Activated CD4-positive, CD25-positive, alpha-beta regulatory T cell treated with anti-CD3 and anti-CD28 coated beads, Interleukin-2, amount 50 U/mL, for 24 hours (primary cell): Measurements from ENCODE around the gene SUGP1.
"Not testable (repeated sequence)": the region's sequence is repeated elsewhere in the genome, so short reads cannot be mapped to it uniquely, and the experiment has no call there.

Source experiments
- ATAC-seq, 2 donors: fragments of 150-1000 bp; cut with Tn5 transposase; one replicate each; pipeline ENCODE4 v1.10.0; 2021; ENCODE audit warnings: mild to moderate bottlenecking in 1 of 2, moderate library complexity in 1 of 2

The SUGP1 gene, protein sequence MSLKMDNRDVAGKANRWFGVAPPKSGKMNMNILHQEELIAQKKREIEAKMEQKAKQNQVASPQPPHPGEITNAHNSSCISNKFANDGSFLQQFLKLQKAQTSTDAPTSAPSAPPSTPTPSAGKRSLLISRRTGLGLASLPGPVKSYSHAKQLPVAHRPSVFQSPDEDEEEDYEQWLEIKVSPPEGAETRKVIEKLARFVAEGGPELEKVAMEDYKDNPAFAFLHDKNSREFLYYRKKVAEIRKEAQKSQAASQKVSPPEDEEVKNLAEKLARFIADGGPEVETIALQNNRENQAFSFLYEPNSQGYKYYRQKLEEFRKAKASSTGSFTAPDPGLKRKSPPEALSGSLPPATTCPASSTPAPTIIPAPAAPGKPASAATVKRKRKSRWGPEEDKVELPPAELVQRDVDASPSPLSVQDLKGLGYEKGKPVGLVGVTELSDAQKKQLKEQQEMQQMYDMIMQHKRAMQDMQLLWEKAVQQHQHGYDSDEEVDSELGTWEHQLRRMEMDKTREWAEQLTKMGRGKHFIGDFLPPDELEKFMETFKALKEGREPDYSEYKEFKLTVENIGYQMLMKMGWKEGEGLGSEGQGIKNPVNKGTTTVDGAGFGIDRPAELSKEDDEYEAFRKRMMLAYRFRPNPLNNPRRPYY

DNA sequence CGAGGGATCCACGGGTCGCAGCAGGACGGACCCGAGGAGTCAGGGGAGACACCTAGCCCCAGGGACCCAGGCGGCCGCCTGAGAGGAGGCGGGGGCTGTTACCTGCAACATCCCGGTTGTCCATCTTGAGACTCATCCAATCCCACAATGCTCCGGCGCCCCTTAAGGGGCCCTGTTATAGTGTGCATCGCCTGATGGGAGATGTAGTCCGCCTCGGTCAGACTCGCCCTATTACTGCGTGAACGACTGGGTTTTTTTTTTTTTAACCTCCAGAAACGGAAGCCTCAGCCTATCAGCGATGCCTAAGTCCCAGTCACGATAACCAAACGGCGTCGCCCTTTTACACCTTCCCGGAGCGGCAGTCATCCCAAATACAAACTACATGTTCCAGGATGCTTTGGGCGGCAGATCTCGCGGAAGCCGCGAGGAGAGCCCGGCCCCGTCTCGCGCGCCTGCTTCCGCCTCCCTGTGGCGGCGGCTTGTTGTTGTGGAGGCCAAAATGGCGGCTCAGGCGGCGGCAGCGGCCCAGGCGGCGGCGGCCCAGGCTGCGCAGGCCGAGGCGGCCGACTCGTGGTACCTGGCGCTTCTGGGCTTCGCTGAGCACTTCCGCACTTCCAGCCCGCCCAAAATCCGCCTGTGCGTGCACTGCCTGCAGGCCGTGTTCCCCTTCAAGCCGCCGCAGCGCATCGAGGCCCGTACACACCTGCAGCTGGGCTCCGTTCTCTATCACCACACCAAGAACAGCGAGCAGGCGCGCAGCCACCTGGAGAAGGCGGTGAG lies at the start of gene SUGP1, which contains the start of gene MAU2:
Gene SUGP1, minus strand, starts transcription at position 149 of the 780 bp plus-strand sequence. Its CDS starts 13 bp downstream, at position 136.
Gene MAU2, plus strand, starts transcription at position 469 of the 780 bp plus-strand sequence. Its CDS starts 31 bp downstream, at position 500.
- ATAC-seq: peak; percentile 92 to 94

DNA sequence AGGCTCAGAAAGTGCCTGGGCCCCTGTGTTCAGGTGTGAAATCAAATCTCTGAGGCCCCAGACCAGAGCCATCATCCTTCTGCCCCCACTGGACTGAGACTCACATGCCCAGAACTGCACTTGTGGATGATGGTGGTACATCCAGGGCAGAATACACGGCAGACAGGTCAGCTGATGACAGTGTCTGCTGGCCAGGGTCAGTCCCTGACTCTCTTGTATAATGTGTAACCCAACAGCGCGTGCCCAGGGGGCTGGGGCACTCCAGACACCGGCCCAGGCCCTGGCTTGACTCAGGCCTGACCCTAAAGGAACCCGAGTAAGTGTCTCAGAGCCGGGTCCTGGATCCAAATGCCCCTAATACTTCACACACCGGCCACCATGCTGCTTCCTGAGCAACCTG lies 47.8 kb upstream of the SUGP1 start:
- no peak for ATAC-seq

DNA sequence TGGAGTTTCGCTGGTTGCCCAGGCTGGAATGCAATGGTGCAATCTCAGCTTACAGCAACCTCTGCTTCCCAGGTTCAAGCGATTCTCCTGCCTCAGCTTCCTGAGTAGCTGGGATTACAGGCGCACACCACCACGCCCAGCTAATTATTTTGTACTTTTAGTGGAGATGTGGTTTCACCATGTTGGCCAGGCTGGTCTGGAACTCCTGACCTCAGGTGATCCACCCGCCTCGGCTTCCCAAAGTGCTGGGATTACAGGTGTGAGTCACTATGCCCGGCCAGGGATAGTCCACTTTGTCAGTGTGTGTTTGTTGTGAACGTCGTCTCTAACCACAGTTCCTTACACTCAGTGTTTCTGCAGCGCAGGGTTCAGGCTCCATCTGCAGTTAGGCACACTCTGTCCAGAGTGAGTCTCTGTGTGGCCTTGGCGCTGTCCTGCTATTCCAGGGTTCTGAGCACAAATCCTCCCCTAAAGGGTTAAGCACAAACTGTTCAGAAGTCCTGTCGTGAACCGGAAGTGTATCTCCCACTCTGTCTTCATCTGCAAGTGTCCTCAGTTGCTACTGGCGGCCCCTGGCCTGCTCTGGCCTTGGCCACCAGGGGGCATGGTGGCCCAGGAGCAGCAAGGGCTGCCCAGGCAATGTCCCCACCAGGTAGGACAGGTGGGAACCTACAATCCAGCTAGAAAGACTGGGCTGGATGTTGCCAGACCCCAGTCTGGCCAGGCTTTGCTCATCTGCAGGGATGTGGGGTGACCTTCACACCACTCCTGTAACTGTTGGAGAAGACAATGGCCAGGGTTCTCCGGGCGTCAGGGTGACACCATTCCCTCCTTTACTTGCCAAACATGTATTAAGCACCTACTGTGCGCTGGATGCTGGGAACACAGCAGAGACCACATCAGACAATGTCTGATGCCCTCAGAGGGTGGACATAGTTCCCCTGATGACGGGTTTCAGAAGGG lies 46.4 kb upstream of the SUGP1 start:
- peak; percentile 90 to 93 for ATAC-seq

DNA sequence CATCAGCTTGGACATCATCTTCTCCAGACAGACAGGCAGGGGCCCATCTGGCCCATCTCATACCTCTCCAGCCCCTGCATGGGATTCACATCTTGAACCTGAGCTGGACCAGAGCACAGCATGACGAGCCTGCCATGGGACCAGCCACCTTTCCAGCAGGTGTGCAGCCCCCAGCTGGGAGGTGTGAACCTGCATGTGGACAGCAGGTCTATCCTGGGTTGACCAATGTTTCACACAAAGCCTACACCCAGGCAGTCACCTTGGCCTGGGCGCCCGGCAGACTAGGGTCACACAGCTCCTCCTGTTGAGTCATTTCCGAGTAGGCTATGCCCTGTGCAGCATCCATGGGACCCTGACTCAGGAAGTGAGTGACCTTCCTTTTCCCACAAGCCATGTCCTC lies 41.8 kb upstream of the SUGP1 start:
- no peak for ATAC-seq

DNA sequence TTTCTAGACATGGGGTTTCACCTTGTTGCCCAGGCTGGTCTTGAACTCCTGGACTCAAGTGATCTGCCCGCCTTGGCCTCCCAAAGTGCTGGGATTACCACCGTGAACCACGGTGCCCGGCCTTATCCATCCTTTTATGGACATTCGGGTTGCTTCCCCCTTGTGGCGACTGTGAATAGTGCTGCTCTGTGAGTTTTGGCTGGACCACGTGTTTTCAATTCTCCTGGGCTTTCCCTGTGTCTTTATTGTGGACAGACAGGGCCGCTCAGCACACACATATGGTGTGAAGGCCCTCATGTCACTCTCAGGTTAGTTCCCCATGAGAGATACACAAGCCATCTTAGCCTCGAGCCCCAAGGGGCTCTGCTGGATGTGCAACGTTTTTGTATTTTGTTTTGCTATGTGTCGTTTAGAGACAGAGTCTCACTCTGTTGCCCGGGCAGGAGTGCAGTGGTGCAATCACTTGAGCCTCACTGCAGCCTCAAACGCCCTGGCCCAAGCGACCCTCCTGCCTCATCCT lies 40.8 kb upstream of the SUGP1 start:
- ATAC-seq: peak; percentile 75 to 78

DNA sequence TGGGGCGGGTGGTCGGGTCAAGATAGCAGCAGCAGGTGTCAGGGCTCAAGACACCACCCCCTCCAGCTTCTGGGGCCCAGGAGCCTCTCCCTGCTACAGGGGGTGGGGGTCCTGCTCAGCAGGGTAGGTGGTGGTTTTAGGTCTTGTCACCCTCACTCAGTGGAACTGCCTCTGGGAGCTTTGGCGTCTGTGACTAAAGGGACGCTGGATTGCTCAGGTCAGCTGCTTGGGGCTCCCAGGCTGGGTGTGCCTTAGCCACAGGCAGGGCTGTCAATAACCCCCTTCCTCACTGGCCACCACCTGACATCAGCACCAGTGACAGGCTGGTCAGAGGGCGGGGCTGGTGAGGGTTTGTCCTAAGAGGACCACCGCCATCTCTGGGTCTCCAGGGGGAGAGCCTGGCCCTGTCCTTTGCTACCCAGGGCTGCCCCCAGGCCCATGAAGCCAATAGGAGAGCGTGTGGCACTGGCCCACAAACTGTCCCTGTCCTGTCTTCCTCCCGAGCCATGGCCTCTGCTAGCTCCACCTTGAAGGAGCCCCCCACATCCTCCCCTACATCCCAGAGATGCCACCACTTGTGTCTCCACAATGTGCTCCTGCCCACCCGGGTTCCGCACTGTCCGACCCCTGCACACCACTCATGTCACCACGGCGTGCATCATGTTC lies 36.7 kb upstream of the SUGP1 start:
- no peak for ATAC-seq

DNA sequence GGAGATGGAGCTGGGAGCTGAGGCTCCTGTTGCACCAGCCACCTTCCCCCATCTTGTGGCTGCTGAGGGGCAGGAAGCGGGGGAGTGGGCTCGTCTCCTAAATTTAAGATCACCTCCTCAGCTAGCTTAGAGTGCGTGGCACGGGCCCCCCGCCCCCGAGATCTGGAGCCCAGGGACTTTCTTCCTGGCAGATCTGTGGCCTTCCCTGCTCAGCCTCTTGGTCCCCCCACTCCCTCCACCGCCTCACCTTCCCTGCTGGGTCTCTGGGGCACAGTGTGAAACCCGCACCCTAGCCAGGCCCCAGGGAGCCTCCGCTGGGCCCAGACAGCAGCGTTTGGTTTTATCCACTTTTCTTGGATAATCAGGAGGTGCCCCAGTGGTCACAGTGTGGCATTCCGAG lies 36.2 kb upstream of the SUGP1 start:
- ATAC-seq: no peak

DNA sequence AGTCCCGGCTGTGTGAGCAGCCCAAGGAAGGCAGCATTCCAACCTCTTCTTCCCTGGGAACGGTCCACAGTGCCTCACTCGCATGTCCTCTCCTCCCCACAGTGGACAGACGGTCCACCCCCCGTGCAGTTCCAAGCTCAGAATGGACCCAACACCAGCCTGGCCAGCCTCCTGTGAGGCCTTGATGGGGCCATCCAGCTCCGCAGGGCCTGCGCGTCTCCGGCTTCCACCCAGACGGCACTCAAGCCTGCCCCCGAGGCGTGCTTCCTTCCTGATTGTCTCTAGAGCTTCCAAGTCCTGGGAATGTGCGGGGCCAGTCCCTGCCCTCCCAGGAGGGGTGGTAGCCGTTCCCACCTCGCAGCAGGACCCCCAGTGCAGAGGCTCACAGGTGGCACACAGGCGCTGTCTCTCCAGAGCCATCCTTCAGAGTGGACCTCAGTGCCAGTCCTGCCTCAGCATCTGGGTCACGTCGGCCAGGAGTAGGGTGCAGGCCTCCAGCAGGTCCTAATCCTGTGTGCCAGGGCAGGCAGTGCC lies 35.4 kb upstream of the SUGP1 start:
- ATAC-seq: no peak

DNA sequence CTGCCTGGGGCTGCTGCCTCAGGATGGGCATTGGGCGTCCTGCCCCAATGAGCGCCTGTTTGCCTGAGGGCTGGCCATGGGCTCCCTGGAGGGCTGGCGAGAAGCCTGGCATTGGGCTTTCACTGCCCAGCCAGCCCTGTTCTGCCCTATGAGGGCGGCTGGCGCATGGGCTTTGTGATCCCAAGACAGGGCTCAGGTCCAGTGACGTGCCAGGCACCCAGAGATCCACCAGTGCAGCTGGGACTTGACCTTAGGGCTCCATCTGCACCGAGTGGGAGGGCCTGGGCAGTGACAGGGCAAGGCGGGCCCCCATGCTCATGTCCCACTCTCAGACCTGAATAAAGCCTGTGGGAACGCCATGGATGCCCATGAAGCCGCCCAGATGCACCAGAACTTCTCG lies 34.6 kb upstream of the SUGP1 start:
- no peak for ATAC-seq

DNA sequence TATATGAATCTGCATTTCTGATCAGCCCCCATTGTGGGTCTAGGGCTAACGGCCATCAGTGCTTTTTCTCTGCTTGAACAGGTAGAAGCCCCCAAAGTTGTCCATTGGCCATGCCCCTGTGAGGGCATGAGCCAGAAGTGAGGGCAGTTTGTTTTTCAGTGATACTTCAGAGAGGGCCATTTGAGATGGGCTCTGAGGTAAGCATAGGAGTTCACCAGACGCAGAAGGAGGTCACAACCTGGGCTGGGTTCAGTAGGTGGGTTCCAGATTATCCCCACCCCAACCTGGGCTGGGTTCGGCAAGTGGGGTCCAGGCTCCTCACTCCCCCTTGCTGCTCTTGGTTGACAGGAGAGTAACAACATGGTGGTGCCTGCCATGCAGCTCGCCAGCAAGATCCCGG lies 33.7 kb upstream of the SUGP1 start:
- ATAC-seq: no peak

DNA sequence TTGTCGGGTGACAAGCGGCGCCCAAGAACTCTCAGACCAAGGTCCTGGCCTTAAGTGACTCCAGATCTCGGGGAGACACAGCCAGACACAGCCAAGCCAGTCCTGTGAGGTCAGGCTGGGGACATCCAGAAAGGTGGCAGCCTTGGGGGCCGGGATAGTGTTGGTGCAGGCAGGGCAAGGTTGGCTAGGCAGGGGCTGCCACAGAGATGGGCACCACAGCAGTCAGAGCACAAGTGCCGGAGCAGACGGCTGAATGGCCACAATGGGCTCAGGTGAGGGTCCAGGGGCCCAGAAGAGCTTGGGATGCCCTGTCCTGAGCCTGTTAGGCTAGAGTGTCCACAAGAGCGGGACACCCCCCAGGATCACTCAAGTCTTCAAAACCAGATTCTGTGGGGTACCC lies 32.5 kb upstream of the SUGP1 start:
- ATAC-seq: no peak

DNA sequence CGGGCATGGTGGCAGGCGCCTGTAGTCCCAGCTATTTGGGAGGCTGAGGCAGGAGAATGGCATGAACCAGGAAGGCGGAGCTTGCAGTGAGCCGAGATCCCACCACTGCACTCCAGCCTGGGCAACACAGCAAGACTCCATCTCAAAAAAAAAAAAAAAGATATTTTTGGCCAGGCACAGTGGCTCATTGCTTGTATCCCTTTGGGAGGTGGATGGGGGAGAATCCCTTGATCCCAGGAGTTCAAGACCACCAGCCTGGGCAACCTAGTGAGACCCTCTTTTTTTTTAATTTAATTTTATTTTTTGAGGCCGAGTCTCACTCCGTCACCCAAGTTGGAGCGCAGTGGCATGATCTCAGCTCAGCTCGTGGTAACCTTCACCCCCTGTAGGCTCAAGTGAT lies 30.4 kb upstream of the SUGP1 start:
- not testable (repeated sequence) for ATAC-seq

DNA sequence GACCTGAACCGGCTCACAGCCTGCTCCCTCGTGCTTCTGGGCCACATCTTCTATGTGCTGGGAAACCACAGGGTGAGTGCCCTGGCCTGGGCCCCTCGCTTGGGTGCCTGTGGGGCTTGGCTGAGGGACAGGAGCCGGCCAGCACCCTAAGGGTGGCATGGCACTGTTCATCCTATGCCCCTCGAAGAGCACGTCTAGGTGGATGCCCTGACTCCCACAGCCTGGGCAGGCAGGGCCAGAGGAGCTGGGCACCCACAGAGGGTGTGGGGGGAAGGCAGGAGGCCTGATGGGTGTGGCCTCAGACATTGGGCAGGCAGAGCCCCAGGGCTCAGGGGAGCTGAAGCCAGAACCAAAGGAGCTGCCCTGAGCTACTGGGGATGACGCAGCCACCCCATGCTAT lies 29.1 kb upstream of the SUGP1 start:
- ATAC-seq: no peak

DNA sequence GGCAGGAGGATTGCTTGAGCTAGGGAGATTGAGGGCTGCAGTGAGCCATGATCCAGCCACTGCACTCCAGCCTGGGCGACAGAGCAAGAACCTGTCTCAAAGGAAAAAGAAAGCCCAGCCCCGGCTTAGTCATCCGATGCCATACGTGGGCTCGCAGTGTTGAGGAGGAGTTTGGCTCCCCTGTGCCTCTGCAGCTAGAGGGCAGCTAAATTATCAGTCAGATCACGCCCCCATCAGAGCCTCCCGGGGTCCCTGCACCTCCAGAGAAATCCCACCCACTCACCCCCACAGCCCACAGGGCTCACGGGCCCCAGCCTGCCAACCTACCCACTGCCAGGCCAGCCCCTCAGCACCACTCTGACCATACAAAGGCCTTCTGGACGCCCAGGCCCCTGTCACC lies 28.0 kb upstream of the SUGP1 start:
- ATAC-seq: no peak

DNA sequence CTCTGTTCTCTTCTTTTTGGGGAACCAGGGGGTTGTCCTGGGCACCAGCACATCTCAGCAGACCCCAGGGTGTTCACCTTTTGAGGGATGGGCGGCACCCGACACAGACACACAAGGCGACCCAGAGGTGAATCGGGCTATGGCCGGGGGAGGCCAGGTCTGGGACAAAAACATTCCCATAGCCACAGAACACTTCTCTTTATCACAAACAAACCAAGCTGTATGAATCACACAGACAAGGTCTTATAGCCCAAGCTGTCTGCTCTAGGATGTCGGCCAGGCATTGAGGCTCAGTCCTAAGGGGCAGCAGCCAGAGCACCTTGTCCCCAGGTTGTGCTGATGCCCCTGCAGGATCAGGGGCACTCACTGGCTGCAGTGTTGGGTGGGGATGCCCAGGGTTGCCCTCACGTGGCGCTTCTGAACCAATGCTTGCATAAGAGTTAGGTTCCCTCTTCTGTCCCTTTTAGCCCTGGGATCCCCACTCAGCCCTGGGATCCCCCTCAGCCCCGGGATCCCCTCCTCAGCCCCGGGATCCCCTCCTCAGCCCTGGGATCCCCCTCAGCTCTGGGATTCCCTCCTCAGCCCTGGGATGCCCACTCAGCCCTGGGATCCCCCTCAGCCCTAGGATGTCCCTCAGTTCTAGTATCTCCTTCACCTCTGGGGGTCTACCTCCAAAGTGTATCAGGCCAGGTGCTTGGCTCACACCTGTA lies 27.2 kb upstream of the SUGP1 start:
- no peak for ATAC-seq

DNA sequence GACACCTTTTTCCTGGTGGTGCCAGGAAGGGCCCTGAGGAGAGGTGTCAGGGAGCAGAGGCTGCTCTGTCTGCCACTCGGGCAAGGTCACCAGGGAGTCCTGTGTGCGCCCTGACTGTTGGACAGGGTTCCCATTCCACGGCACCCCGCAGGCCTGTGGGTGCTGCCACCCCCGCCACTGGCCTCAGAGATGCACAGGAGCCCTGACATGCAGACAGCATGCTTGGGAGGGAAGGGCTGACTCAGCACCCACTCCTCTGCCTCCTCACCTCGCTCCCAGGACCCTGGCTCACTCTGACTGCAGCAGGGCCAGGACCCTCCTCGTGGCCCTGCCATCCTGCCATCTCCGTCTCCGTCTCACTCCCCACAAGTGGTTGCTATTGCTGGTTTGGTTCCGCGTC lies 25.7 kb upstream of the SUGP1 start:
- no peak for ATAC-seq

DNA sequence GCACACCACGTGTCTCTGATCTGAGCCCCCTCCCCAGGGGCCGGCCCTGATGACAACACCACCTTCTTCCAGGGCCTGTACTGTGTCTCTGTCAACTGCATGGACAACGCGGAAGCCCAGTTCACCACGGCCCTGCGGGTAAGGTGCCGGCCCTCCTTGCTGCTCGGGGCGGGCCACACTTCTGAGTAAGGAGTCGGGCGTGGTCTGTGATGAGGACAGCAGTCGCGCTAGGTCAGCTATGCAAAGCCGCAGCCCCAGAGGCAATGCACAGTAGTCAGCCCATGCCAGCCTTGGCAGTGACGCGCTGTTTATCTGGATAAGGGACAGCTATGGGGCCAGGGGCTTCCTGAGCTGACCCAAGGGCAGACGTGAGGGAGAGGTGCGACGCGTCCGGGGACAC lies 24.9 kb upstream of the SUGP1 start:
- ATAC-seq: no peak

DNA sequence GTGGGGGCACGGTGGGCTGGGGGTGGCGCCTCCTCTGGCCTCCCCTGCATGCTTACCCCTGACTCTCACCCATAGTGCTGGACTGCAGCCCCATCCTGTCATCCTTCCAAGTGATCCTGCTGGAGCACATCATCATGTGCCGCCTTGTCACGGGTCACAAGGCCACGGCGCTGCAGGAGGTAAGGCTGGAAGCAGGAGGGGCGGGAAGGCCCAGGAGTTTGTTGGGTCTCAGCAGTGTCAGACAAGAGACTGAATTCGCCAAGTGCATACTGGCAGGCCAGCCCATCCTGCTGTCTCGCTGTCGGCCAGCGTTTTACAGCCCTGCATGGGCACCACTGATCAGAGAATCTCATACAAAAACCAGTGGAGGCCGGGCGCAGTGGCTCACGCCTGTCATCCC lies 23.5 kb upstream of the SUGP1 start:
- no peak for ATAC-seq

DNA sequence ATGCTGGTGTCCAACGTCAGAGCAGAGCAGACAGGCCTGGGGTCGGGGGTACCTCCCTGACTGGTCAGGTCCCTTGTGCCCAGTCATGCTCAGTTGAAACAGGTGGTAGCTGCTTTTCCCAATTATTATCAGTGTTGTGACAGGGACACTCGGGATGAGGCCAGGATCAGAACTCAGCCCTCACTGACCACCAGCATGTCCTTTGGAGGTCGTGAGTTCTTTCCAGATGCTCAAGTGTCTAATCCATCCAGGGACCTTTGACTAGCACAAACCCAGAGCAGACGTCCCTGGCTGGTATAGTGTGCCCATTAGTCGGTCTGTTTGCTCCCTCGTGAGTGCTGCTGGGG lies 22.7 kb upstream of the SUGP1 start:
- ATAC-seq: no peak
